ENCODE data around the gene DDI2. TPM values are rescaled to one million over a fixed set of nuclear protein-coding genes. Genes with fewer than 3 reads are reported as not detected.
"Not testable (repeated sequence)": the region's sequence is repeated elsewhere in the genome, so short reads cannot be mapped to it uniquely, and the experiment has no call there.

Gene DDI2
- total RNA-seq, 1 experiment from 2014 or later, result 9.1 TPM

DNA sequence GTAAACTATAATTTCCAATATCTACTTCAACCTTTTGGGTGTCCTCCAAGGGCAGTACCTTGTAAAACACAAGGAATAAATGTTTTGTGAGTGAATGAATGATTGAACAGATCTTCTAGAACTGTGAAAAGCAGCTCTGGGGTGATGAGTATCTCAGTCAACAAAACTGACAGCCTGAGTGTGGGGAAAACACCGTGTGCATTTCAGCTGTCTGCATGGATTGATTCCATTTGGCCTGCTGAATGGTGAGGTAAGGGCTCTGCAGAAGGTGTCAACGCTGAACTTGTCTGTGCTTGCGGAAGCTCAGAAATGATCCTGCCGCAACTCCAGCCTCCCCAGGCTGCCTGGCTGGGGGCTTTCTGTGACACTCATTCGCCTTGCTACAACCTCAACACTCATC lies 25.0 kb upstream of the DDI2 start:
- H3K9me3 ChIP-seq (replicated peaks), result no peaks in the 10 kb centered on the region
- H3K4me3 ChIP-seq, result no peak overlapping the region
- H3K27ac ChIP-seq, result no peak overlapping the region
- no peaks in the 10 kb centered on the region for H3K4me1 ChIP-seq (replicated peaks)
- H3K27me3 ChIP-seq (replicated peaks), result no peaks in the 10 kb centered on the region
- no peak for DNase-seq (ENCODE audit: low read depth in 1 of 2, low spot score in 2 of 2)
- H3K36me3 ChIP-seq, result no peaks in the 10 kb centered on the region

DNA sequence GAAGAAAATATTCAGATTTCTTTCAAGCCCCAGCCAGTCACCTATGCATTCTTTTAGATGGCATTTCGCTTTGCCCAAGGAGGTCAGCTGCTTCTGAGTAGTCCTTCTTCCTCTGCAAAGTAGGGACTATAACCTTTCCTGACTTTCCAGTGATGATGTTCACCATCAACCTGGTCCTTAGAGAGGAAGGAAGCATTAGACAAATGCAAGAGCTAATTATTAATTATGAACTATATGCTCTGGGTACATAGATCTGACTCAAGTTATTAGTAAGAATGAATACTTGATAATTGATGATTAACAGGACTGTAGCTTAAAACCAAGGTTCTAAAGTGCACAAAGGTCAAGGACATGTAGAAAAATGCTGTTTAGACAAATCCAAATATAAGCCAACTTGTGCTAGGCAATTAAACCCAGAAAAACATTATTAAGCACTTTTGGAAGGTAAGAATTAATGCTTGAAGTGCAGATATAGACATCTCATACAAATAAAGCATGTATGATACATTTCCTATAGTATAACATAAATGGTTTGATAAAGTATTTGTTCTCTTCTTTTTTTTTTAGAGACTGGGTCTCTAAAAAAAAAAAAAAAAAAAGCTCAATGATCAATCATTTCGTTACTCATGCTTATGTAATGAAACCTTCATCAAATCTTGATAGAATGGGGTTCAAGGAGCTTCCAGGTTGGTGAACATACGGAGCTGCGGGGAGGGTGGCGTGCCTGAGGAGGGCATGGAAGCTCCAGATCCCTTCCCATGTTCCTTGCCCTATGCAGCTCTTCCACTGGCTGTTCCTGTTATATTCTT lies 21.2 kb upstream of the DDI2 start:
- no peak overlapping the region for H3K4me3 ChIP-seq
- no peaks in the 10 kb centered on the region for H3K4me1 ChIP-seq (replicated peaks)
- H3K36me3 ChIP-seq, result no peaks in the 10 kb centered on the region
- H3K27ac ChIP-seq, result no peak overlapping the region
- H3K27me3 ChIP-seq (replicated peaks), result 0 out of 2 replicates have a peak, but pooled peaks cover 3% of the 10 kb centered on the region
- no peak for DNase-seq (ENCODE audit: low read depth in 1 of 2, low spot score in 2 of 2)
- no peaks in the 10 kb centered on the region for H3K9me3 ChIP-seq (replicated peaks)

DNA sequence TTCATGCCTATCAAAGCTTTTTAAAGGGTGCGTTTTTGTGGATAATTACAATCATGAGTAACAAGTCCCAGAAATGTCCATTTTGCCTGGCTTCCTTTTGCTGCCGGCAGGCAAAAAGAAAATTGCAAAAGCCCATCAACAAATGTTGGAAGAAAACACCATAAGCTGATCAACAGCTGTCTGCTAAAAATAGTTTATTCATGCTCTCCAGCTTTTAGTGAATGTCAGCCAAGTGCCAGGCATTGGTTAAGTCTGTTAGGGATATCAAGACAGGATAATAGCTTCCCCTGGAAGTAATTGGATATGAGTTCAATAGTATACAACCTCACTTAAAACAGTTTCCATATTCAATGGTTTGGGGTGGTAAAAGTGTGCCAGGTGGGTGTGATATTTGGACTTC lies 18.8 kb upstream of the DDI2 start:
- Histone ChIP-seq H3K27me3 (replicated peaks) (0 out of 2 replicates have a peak, but pooled peaks cover 3% of the 10 kb centered on the region), H3K27ac (no peak overlapping the region), H3K4me3 (no peak overlapping the region), H3K36me3 (no peaks in the 10 kb centered on the region), H3K4me1 (replicated peaks) (peaks cover 6% of the 10 kb centered on the region), H3K9me3 (replicated peaks) (no peaks in the 10 kb centered on the region; the same call in 1 of the 2 replicates)
- no peak for DNase-seq (ENCODE audit: low read depth in 1 of 2, low spot score in 2 of 2)

DNA sequence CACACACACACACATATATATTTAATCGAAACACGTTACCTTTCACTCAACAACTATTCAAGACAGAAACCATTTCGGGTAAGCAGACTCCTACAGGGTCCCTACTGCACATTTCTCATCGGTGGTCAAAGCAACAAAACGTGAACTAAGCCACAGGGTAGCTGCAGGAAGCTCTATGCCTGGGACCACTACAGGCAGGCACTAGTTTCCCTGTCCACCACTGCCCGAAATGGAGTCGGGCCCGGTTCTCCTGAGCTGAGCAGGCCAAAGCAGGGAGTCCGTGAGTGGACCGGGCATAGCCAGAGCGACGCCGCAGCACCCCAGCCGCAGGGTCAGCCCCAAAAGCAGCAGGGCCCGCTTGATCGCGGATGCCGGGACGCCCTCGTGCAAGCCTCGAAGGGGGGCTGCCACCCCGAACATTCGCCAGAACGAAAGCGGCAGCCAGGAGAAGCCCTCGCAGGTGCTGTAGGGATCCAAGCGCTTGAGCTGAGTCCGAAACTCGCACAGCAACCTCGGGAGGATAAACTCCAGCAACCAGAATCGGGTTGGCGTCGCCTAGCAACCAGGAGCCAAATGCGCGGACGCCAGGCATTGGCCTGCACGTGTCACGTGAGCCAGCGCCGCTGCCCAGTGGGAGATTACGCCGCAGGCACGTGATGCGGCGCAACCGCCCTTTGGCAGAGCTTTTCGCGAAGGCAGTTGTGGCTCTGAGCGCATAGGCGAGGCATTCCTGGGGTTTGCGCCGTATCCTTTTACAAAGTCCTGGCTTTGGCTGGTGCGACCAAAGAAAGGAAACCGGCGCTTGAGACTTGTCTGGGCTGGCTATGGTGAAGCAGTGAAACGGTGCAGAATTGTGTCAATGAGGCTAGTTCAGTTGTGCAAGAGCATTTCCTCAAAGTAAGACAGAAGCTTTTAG lies 13.9 kb upstream of the DDI2 start:
- peaks cover 8% of the 10 kb centered on the region for H3K9me3 ChIP-seq (replicated peaks)
- H3K36me3 ChIP-seq, result no peaks in the 10 kb centered on the region
- DNase-seq (ENCODE audit: low read depth in 1 of 2, low spot score in 2 of 2), result peak; percentile 69 to 92
- H3K27me3 ChIP-seq (replicated peaks), result 0 out of 2 replicates have a peak, but pooled peaks cover under 1% of the 10 kb centered on the region
- peaks cover 13% of the 10 kb centered on the region for H3K4me1 ChIP-seq (replicated peaks)
- H3K4me3 ChIP-seq, result peak overlapping the region; percentile 49
- peak overlapping the region; percentile 46 for H3K27ac ChIP-seq

DNA sequence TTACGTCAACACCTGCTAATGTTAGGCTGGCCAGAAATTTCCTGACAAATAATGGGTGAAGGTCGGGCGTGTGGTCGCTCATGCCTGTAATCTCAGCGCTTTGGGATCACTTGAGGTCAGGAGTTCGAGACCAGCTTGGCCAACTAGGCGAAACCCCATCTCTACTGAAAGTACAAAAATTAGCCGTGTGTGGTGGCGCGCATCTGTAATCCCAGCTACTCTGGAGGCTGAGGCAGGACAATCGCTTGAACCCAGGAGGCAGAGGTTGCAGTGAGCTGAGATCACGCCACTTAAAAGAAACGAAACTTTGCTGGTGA lies 13.3 kb upstream of the DDI2 start:
- H3K36me3 ChIP-seq; DNase-seq (ENCODE audit: low read depth in 1 of 2, low spot score in 2 of 2); H3K27ac ChIP-seq; H3K27me3 ChIP-seq (replicated peaks); H3K9me3 ChIP-seq (replicated peaks): not testable (repeated sequence)
- Histone ChIP-seq H3K4me1 (replicated peaks) (peaks cover 13% of the 10 kb centered on the region), H3K4me3 (peak overlapping the region; percentile 49)

DNA sequence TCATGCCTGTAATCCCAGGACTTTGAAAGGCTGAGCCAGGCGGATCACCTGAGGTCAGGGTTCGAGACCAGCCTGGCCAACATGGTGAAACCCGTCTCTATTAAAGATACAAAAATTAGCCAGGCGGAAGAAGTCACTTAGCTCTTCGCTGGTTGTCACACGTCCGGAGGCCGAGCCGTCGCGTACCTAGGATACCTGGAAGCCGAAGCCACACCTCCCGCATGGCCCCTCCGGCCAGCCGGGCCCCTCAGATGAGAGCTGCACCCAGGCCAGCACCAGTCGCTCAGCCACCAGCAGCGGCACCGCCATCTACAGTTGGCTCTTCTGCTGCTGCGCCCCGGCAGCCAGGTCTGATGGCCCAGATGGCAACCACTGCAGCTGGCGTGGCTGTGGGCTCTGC lies 12.9 kb upstream of the DDI2 start:
- not testable (repeated sequence) for DNase-seq (ENCODE audit: low read depth in 1 of 2, low spot score in 2 of 2); H3K27ac ChIP-seq; H3K27me3 ChIP-seq (replicated peaks); H3K36me3 ChIP-seq; H3K4me3 ChIP-seq; H3K9me3 ChIP-seq (replicated peaks)
- H3K4me1 ChIP-seq (replicated peaks), result peaks cover 13% of the 10 kb centered on the region

DNA sequence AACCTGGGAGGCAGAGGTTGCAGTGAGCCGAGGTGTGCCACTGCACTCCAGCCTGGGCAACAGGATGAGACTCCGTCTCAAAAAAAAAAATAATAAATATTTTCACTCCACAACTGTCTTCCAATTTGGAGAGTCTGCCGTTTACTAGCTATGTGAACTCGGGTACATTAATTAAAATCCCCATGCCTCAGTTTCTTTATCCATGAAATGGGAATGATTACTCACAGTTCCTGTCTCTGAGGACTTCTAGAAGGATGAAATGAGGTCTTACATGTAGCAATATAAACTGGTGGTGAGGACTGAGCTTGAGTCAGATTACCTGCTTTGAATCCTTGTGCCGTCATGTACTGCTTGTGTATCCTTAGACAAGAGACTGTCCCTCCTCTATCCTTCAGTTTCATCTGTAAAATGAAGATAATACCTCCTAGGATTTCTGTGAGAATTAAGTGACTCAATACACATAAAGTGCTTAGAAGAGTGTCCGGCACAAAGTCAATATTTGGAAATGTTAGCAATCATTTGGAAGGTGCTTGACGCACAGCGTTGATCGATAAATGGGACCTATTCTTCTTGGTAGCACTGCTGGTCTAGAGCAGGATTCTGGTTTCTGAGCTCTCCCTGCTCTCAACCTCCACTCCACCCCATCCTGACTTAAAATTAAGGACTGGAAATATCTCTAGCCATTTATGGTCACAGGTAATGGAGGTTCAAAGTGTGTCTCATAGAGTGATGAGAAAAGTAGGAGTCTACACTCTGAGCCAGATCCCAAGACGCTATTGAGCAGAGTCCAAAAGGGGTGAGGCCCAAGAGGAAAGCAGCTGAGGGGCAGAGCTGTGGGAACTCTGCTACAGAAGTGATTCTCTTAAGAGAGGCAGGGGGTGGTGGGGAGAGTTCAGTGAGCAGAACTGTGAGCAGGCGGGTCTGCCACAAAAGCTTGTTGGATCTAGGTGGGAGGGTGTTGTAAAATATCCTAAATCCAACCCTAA lies 11.6 kb upstream of the DDI2 start:
- no peak overlapping the region for H3K4me3 ChIP-seq
- H3K9me3 ChIP-seq (replicated peaks), result peaks cover 8% of the 10 kb centered on the region
- H3K4me1 ChIP-seq (replicated peaks), result peaks cover 13% of the 10 kb centered on the region
- no peaks in the 10 kb centered on the region for H3K36me3 ChIP-seq
- DNase-seq (ENCODE audit: low read depth in 1 of 2, low spot score in 2 of 2), result no peak
- no peaks in the 10 kb centered on the region for H3K27me3 ChIP-seq (replicated peaks)
- H3K27ac ChIP-seq, result no peak overlapping the region

DNA sequence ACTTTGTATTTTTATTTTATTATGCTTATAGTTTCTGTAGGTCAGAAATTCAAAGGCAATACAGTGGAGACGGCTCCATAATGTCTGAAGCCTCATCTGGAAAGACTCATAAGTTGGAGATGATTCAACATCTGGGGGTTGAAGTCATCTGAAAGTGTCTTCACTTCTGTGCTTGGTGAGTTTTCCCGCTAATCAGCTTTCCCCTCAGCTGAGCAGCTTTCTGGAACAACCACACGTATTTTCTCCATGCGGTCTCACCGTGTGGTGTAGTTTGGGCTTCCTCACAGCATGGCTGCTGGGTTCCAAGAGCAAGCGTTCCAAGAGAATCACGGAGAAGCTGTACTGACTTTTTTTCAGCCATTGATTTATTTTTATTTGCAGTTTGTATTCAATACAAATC lies 7.6 kb upstream of the DDI2 start:
- Histone ChIP-seq H3K4me3 (no peak overlapping the region), H3K27me3 (replicated peaks) (no peaks in the 10 kb centered on the region), H3K27ac (no peak overlapping the region), H3K36me3 (no peaks in the 10 kb centered on the region), H3K4me1 (replicated peaks) (no peaks in the 10 kb centered on the region), H3K9me3 (replicated peaks) (no peaks in the 10 kb centered on the region)
- DNase-seq (ENCODE audit: low read depth in 1 of 2, low spot score in 2 of 2), result no peak

DNA sequence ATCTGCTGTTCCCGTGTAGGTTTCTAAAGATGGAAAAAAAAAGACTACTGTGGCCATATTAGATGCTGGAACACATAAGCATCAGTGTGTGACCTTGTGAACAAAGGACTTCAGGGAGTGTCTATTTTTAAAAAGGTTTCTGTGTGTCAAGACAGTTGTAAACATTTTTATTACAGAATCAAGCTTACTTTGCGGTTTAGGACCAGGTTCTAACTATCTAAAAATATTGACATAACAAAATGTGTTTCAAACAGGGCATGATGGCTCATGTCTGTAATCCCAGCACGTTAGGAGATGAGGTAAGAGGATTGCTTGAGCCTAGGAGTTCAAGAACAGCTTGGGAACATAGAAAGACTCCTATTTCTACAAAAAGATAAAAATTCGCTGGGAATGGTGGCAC lies 7.1 kb upstream of the DDI2 start:
- Histone ChIP-seq H3K4me1 (replicated peaks) (no peaks in the 10 kb centered on the region), H3K4me3 (no peak overlapping the region), H3K9me3 (replicated peaks) (no peaks in the 10 kb centered on the region), H3K27me3 (replicated peaks) (no peaks in the 10 kb centered on the region), H3K36me3 (no peaks in the 10 kb centered on the region), H3K27ac (no peak overlapping the region)
- DNase-seq (ENCODE audit: low read depth in 1 of 2, low spot score in 2 of 2), result no peak

DNA sequence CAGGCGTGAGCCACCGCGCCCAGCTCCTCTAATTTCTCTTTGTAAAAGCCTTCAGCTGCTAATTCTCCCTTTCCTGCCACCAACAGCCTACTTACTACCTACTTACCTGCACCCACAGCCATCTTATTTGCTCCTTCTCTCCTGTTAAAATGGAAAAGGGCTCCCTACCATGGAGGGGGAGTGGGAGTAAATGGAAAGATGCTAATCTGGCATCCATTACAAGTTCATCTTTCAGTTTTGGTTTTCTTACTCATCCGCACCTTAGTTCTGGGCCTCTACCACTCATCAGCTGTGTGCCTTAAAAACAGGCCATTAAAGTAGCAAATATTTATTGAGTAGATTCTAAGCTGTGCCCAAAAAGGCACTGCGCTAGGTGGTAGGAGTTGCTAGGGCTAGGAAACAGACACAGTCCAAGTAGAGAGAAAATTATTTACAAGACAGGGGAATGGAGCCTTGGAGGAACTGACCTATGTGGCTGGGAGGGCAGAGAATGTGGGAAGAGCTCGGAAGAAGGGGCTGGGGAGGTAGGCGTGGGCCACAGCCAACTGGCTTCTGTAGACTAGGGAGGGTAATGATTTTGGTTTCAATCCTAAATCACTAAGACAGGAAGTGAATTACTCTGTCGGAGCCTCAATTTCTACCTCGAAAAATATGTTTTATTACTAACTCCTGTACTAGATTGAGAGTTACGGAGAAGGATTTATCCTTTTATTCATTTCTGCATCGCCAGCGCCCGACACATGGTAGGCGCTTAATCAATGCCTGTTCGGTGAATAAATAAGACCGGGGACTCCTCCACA lies 685 bp upstream of the DDI2 start:
- Histone ChIP-seq H3K36me3 (peaks cover 18% of the 10 kb centered on the region), H3K9me3 (replicated peaks) (no peaks in the 10 kb centered on the region), H3K27me3 (replicated peaks) (no peaks in the 10 kb centered on the region), H3K4me3 (peak overlapping the region; percentile 90), H3K4me1 (replicated peaks) (peaks cover 33% of the 10 kb centered on the region), H3K27ac (peak overlapping the region; percentile 33)
- no peak for DNase-seq (ENCODE audit: low read depth in 1 of 2, low spot score in 2 of 2)

DNA sequence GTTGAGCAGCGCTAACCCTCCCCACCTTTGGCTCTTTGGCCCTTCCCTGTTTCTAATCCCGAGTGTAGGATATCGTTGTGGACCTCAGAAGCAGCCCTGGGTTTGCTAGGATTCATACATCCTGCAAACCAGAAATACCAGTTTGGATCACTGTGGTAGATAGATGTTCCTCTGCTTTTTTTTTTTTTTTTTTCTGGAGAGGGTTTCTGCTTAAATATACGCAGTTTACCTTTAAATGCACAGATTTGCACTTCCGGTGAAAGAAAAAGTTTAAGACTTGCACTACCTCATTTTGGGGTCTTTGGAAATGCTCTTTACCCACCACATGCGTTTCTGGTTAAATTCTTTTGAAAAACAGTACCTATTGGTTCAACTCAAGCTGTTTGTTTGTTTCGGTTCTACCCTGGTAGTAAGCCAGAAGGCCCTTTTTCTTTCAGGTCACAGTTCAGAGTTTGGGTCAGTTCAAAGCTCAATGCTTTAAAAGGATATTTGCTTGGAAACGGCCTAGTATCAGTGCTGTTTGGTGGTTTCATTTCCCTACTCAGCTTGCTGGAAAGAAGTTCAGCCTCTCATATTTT lies 908 bp downstream of the DDI2 start:
- no peak for DNase-seq (ENCODE audit: low read depth in 1 of 2, low spot score in 2 of 2)
- Histone ChIP-seq H3K4me1 (replicated peaks) (peaks cover 33% of the 10 kb centered on the region), H3K27me3 (replicated peaks) (no peaks in the 10 kb centered on the region), H3K27ac (peak overlapping the region; percentile 69), H3K4me3 (peak overlapping the region; percentile 90), H3K9me3 (replicated peaks) (no peaks in the 10 kb centered on the region), H3K36me3 (peaks cover 18% of the 10 kb centered on the region)

DNA sequence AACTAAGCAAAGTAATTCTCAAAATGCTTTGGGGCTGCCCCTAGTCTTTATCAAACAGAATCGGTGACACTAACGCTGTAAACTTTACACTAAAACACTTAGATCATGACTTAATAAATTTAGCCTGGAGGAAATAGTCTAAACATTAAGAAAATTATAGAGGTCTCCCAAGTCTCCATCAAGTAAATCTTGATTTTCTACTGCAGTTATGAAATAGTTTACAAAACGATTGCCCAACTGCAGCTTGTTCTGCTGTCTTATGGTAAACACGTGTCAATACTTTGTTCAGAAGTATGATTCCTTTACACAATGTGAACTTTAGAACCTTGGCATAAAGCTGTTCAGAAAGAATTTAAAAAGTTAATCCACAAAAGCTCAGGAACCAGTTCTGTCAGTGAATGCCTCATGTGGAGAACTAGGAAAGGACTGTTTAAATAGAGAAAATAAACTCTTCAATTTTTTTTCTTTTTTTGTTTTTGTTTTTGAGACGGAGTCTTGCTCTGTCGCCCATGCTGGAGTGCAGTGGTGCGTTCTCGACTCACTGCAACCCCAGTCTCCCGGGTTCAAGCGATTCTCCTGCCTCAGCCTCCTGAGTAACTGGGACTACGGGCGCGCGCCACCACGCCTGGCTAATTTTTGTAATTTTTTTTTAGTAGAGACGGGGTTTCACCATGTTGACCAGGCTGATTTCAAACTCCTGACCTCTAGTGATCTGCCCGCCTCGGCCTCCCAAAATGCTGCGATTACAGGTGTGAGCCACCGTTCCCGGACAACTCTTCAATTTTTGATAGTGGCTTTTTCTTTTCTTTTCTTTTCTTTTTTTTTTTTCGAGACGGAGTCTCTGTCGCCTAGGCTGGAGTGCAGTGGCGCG lies 1.6 kb downstream of the DDI2 start:
- Histone ChIP-seq H3K27me3 (replicated peaks) (no peaks in the 10 kb centered on the region), H3K4me1 (replicated peaks) (peaks cover 37% of the 10 kb centered on the region), H3K36me3 (peaks cover 18% of the 10 kb centered on the region), H3K4me3 (peak overlapping the region; percentile 90), H3K9me3 (replicated peaks) (no peaks in the 10 kb centered on the region), H3K27ac (peak overlapping the region; percentile 69; the same call in 1 of the 2 replicates)
- no peak for DNase-seq (ENCODE audit: low read depth in 1 of 2, low spot score in 2 of 2)

Data from SJSA1 (cell line).